HG03066 (cell line): ENCODE data around the gene PHTF2.
"Not testable (repeated sequence)": the region's sequence is repeated elsewhere in the genome, so short reads cannot be mapped to it uniquely, and the experiment has no call there.

ENCODE experiments used
- ATAC-seq: cut with Tn5 transposase; IDR thresholded peaks from one replicate; pipeline ENCODE4 v1.9.1; 2021; ENCODE audit warnings: low read depth; ENCODE audit not compliant: unreplicated experiment

The PHTF2 gene

GRCh38 chr7:77872256-77872655 is 73.7 kb downstream of the PHTF2 start:
- not testable (repeated sequence) for ATAC-seq

DNA sequence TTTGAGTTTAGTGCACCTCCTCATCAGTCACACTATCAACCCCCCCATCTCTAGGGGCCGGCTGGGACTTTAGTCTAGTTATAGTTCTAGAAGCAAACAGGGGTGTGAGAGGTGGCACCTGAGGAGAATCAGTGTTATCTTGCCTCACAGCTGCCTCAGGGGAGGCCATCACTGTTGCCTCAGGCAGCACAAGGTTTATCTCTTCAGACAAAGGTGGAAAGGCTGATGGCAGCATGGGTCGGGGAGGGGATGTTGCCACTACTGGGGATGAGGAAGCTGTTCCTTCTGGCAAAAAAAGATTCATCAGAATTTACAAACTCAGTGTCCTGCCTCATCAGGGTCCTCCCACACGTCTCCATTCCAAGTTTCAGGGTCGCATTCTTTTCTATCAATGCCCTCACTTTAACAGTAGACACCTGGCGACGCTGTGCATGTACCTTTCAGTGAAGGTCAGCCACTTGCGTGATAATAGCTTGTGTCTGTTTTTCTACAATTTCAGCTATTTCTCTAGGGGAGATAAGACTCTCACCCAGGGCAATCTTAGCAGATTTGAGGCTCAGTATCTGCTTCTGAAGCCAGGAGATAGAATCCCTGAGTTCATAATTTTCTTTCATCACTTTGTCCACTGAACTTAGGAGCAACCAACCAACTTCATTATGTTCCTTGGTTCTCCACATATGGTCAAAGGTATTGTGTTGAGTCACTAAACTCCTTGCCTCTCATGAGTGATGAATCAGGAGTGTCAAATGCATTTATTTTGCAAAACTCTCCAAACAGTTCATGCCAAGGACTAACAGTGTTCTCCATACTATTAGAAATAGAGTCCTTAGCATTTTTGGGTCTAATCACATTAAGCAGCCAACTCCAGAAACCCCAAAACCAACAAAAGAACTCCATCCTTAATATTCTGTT is 75.1 kb downstream of the PHTF2 start:
- not testable (repeated sequence) for ATAC-seq

DNA sequence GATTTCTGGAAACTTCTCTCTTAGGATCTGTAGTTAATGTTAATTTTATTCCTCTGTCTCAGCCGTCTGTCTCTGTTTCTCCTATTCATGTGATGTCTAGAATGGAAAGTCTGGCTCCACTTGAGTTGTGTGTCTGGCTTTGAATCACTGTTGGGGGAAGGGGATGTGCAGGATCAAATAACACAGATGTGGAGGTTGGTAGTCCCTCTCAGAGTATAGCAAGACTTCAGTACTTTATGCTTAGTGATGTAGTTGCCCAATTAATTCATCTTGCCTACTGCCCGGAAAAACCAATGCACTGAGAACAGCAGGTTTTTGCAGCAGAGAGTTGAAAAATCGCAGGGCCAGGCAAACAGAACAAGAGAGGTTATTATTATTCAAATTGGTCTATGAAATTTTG is 79.2 kb downstream of the PHTF2 start:
- ATAC-seq, result no peak

- no peak for ATAC-seq
Measured at GRCh38 chr7:77878500-77878899, 79.9 kb downstream of the PHTF2 start.

- ATAC-seq, result no peak
Measured at GRCh38 chr7:77879272-77879671, 80.7 kb downstream of the PHTF2 start.

GRCh38 chr7:77881871-77882270 is 83.3 kb downstream of the PHTF2 start:
- no peak for ATAC-seq

DNA sequence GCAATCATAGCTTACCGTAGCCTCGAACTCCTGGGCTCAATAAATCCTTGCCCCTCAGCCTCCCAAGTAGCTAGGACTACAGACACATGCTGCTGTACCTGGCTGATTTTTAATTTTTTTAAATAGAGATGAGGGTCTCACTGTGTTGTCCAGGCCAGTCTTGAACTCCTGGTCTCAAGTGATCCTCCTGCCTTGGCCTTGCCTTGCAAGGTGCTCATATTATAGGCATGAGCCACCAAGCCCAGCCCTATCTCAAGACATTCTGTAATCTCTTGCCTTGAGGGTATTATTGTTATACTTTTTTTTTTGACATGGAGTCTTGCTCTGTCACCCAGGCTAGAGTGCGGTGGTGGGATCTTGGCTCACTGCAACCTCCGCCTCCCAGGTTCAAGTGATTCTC is 86.6 kb downstream of the PHTF2 start:
- no peak for ATAC-seq

DNA sequence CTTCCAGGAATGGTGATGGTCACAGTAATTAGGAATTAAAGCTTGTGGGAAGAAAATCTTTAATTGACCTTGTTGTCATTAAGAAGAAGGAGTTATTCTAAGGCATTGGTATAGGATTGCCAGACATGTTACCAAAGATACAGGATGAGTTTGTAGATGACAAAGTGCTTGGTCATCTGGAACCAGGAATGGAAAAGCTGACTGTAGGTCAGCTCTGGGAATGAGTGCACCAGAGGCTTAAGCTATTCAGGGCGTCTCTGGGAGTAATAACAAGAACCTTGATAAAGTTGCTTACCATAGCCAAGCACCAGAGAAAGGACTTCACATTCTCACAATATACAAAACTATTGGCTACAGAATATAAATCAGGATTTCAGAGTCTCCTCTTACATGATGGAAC is 89.0 kb downstream of the PHTF2 start:
- no peak for ATAC-seq

GRCh38 chr7:77888998-77889397 is 90.4 kb downstream of the PHTF2 start:
- ATAC-seq, result no peak

DNA sequence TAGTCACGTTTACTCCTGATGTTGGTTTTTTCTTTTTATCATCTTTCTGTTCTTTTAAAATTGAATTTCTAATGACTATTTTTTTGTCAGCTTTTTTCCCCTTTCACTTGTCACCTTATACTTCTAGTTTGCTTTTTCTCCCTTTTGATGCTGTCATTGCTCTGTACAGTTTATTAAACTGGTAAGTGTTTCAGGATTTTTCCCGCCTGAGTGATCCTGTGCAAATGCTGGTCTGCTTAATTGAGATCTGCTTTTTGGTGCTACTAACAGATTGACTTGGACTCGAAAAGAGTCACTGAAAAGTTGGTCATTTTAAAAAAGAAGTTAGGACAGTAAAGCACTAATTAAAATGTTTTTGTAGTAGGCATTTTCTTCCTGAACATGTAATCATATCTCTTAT is 95.2 kb downstream of the PHTF2 start:
- ATAC-seq, result no peak

DNA sequence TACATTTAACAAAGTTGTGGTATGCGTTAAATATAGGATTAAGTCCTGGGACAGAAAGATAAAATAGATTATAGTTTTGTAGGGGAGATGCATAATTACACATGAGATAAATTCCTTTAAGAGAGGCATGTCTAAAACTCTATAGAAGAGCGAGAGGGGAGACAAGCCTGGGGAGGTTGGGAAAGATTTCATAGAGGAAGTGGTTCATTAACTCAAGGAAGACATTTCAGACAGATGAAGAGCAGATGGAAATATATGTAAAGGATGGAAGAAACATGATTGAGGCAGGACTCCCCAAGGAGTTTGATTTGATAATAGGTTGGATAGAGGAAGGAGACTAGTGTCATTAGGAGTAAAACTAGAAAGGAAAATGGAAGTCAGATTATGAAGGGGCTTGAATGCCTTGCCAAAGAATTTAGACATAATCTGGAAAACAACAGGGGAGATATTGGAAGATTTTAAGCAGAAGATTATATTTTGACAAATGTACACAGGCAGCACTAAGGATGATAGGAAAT is 96.1 kb downstream of the PHTF2 start:
- ATAC-seq, result no peak

DNA sequence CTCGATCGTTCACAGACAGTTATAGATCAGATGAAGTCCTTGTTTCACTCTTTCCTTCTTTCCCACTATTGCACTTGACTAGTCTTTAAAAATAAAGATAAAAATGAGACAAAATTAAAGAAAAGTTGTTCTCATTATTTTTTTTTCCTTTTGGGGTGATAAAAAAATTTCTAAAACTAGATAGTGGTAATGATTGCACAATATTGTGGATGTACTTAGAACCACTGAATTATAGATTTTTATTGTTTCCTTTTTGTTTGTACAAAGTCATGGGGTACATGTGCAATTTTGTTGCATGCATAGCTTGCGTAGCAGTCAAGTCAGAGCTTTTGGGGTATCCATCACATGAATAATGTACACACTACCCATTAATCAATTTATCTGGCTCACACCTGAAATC is 97.3 kb downstream of the PHTF2 start:
- ATAC-seq, result no peak

GRCh38 chr7:77897004-77897547 is 98.5 kb downstream of the PHTF2 start:
- no peak for ATAC-seq

- ATAC-seq, result no peak
Measured at GRCh38 chr7:77899516-77899915, 100.9 kb downstream of the PHTF2 start.

DNA sequence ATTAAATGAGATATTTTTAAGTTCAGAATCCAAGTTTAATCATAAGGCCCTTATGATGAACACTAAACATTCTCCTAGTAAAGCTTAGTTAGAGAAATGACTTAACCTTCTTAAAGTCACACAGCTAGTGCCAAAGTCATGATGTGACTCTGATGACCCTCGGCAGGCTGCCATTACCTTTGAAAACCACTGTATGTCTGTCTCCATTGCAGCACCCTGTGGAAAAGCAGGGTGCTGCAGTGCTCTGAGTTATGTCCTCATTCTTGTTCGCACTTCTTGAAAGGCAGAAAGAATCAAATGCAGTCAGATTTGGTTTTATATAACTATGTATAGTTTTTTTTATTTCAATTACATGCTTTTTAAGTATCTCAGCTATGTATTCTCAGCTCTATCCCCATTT is 105.0 kb downstream of the PHTF2 start:
- no peak for ATAC-seq

DNA sequence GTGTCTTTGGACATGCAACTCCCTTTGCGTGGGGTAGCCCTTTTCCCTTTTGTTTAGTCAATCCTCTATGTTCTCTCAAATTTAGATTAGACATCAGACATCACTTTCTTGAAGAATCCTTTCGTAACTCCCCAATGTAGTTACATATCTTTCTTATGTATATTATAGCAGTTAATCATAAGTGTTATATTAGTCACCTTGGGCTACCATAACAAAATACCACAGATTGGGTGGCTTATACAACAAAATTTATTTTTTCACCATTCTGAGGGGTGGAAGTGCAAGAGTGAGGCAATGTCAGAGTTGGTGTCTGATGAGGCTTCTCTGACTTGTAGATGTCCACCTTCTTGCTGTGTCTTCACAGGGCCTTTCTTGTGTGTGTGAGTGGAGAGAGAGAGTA is 105.7 kb downstream of the PHTF2 start:
- ATAC-seq, result no peak

DNA sequence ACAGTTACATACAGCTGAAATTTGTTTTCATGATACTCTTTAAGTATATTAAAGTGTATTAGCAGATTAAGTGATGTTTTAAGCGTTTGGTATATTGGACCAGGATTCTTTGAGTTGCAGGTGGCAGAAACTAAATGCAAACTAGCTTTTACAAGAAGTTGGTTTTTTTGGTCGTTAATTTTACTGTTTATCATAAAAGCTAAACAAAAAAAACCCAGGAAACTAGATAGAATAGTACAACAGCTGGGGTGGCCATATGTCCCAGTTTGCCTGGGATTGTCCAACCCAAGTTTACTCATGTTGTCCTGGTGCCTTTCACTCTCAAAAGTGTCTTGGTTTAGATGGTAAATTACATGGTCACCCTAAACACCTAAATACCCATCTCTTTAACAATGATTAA is 108.7 kb downstream of the PHTF2 start:
- no peak for ATAC-seq

GRCh38 chr7:77908664-77909063 is 110.1 kb downstream of the PHTF2 start:
- ATAC-seq, result no peak

GRCh38 chr7:77910124-77910523 is 111.6 kb downstream of the PHTF2 start:
- no peak for ATAC-seq

GRCh38 chr7:77912293-77912692 is 113.7 kb downstream of the PHTF2 start:
- no peak for ATAC-seq

GRCh38 chr7:77913977-77914607 is 115.5 kb downstream of the PHTF2 start:
- ATAC-seq, result no peak
